Fibroblast of upper back skin (primary cell): Measurements from ENCODE around the gene ITPR2.
"Not testable (repeated sequence)": the region's sequence is repeated elsewhere in the genome, so short reads cannot be mapped to it uniquely, and the experiment has no call there.

Experiments used
- DNase-seq: peaks from one replicate; pipeline ENCODE4 v3.0.0-alpha.2; 2013

Gene ITPR2

DNA sequence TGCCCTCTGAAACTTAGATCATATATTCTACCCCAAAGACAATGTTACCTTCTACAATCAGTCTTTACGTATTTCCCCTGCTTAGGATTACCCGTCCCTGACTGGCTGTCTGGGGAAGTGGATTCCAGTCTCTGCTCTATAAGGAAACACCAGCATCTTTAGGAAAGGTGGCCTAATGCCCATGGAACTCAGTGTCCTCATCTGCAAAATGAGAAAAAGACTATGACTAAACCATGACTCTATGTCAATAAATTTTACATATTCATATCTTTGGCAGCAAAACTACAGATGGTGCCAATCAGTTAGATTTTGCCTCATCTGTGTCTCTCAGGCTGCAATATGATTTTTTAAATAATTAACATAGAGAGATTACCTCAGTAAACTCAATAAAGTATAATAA, 133.8 kb downstream of the ITPR2 start:
- DNase-seq = peak; percentile 52

DNA sequence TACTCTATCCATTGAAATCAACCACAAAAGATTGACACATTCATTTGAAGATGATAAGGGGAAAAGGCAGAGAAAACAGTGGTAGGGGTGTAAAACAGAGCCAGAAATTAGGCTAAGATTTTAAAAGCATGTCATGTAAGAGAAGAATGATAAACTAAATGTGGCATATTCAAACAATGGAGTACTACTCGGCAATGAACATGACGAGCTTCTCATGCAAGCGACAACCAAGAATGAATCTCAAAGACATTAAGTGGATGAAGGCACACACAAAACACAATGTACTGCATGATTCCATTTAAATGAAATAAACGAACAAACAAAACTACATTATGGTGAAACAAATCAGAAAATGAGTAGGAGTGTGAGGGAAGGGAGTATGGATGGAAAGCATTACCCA, 134.8 kb downstream of the ITPR2 start:
- DNase-seq = no peak

DNA sequence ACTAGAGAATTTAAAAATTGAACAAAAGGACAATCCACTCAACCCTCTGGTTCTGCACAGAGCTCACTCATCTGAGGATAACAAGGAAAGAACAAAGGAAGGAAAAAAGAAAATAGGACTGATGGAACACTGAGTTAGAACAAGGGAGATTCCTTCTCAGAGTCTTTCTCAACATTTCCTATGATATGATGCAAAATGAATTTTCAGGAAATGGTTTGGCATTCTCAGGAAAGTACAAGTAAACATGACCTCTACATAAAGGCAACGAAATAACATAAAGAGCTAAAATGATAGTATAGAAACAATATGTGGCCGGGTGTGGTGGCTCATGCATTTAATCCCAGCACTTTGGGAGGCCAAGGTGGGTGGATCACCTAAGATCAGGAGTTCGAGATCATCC, 135.8 kb downstream of the ITPR2 start:
- DNase-seq = no peak

DNA sequence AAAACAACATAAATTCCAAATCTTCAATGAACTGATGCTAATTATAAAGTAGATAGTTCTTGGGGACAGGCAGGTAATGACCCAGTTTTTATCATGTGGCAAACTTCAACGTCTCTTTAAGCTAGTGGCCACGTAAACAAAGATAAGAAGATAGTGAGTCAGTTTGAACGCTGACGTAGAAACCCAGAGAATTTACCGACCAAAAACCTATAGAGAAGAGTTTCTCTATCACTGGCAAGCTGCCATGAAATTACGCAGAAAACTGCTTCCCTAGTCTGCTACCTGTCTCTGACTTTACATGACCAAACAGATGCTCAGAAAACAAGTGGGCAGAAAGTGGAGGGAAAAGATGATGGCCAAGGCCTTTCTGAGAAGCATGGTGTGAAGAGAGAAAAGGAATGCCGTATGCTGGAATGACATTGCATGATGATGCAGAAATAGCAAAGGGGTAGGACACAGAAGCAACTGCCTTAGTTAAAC, 136.3 kb downstream of the ITPR2 start:
- no peak for DNase-seq

DNA sequence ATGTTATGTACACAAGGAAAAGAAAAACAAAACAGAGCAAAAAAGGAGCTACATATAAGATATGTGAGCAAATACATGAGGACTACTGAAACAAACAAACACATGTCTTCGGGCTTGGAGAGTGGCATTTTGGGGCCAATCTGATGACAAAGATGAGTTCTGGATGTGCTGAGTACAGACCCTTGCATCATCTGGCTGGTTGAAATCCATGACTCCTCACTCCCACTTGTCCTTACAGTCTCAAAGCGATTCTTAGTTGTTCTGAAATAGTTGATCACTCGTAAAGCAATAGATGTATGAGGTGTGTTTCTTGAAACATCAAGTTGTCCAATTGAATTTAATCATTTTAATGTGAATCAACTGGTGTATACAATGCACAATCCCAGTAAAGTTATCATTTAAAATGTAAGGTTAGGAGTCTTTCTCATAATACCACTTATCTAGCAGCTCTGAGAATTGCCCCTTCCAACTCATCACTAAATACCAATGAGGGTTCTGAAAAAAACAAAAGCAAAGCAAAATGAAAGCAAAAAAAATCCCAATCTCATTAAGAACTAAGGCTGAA, 136.9 kb downstream of the ITPR2 start:
- DNase-seq = no peak

DNA sequence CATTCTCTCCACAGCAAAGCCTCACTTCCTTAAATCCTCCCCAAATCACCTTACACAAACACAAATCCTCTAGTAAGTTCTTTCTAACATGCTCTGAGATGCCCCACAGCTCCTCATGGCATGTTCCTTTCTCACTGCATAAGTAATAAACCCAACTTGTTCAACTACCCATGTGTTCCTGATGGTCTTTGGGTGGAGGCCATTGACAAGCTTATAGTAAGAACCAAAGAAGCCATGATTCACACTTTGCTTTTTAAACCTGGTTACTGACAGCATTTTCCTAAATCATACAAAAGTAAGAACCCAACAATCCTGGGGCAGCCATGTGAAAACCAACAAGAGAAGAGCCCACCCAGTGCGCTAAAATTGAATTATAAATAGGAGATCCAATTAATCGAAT, 138.6 kb downstream of the ITPR2 start:
- no peak for DNase-seq

DNA sequence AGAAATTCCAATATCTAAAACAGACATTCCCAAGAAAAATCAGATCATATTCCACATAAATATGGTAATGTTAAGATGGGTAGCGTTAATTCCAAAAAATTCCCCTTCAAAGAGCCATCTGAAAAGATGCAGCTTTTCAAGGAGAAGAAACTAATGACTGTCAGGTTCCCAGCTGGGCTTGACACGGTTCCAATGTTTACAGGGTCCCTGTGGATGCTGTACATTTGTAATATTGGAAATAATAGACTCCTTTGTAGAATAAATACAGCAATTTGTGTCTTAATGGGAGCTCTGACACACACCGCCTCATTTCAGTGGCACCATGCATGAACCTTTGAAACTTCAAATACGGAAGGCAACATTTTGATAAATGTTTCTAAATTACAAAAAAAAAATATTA, 140.6 kb downstream of the ITPR2 start:
- DNase-seq = no peak

DNA sequence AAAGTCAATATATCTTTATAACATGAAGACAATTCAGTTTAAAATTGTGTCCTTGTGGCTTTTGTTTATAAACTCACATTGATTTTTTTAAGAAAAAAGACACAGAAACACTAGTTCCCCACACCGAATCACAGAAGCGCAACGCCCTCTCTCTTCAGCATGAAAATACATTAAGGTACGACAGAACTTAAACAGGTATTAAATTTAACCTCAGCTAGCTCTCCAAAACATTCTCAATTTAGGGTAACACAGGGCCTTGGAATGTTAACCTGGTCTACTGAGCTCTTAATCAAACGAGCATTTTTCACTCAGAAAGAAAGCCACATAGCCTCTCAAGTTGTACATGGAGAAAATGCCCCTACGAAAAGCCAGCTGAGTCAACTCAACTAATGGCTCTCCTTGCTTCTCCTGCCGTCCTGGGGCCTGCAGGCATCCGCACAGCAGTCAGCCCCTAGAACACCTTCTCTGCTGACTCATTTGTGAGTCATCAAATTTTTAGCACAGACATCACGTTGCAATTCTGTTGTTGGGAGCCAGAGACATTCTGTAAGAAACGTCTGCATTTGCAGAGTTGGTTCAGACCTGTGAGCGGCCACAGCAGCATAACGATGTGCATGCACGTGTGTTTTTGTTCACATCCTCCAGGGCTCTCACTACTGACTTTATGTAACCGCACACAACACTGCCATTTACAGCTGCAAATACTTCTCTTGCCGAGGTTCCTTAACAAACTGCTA, 141.6 kb downstream of the ITPR2 start:
- DNase-seq = peak; percentile 99

DNA sequence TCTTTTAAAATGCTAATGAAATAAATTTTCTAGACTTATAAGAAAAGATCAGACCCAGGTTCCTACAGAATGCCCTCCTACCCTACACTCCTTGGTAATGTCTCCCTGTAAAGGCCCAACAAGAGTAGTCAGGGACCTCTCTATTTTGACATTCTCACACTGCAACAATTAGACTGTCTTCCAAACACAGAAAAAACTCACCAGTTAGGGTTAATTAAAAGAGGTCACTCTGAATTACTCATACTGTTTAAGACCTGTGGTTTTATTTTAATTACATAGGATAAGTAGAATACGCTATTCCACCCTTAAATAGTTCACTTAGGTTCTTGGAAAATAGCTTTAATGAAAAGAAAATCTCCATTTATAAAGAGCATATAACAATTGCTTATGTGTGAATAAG, 142.4 kb downstream of the ITPR2 start:
- DNase-seq = no peak

DNA sequence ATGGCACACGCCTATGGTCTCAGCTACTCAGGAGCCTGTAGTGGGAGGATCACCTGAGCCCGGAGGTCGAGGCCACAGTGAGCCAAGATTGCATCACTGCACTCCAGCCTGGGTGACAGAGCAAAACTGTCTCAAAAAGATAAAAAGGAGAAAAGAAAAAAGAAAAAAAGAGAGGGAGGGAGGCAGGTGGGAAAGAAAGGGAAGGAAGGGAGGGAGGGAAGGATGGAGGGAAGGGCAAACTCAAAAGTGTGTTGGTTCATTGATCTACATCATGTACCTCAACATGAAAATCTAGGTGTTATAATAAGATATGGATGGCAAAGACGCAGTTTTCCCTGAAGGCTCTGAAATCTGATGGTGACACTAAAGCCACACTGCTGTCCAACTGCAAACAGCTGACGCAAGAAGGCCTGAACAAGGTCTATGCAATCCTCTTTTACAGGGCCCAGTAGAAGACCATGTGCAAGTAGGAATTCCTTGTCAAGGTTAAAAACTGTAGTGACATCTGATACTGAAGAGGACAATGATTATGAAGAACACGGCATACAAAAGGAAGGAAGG, 143.6 kb downstream of the ITPR2 start:
- no peak for DNase-seq

DNA sequence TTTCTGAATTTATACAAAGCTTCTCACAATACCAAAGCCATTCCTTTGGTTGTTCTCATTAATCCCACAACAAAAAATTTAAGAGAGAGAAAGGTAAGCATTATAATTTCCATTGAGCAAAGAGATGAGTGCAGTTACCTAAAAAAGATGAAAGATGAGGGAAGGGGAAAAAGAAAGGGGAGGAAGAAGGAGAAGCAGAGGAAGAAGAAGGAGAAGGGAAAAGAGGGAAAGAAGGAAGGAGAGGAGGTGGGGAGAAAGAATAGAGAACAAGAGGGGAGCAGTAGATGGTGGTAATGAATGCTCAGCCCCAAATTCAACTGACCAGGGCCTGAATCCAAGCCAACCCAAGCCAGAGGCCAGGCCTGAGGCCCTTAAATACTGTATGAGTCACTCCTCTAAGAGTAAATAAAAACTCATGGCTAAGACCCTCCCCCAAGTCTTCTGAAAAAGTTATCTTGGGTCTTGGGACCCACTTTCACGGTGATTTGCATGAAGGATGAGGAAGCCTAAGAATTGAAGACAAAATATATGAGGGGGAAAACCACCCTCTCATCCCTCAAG, 144.6 kb downstream of the ITPR2 start:
- DNase-seq = no peak

DNA sequence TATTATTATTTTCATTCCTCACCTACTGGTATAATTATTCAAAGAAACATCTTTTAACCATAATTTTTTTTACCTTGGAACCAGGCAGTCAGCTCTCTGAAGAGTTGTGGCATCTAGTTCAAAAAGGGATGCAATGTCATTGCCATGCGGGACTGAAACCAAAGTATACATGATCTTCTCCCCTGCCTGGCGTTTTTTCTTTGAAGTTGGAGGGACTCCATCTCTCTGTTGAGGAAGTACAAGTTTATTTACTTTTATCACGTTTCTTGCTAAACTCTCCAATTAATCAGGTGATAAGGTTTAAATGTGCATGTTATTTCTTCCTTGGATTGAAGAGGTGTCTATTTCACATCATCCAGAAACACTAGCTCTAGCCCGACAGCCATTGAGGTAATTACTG, 146.6 kb downstream of the ITPR2 start:
- no peak for DNase-seq

DNA sequence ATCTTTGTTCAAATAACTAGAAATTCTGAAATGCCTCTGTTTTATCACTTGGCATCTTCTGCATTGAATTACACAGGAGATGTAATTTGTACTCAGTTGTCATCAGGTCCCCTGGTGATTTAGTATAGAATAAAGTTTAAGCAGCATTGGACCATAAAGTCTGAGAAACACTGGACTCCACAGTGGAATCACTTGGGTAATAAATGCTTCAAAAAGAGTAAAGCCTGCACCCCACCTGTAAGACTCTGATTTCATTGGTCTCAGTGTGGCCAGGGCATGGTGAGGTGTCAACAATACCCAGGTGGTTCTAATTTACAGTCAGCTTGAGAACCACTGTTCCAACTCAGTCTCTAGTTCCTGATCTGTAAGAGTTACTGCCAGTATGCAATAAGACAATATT, 148.9 kb downstream of the ITPR2 start:
- DNase-seq = no peak

DNA sequence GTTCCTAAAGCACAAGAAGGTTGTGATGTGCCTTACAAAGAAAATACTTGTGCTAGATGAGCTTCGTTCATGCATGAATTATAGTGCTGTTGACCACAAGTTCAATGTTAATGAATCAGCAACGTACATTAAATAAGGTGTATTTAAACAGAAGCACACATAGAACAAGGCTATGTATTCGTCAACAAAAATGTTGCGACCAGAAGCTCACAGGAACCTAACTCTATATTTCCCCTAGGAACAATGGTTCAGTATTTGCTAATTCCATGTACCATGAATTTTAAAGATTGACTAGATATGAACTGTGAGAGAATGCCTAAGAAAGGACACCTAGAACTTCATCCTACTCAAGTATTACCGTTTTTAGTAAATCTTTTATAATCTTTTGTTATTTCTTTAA, 149.6 kb downstream of the ITPR2 start:
- DNase-seq = no peak

DNA sequence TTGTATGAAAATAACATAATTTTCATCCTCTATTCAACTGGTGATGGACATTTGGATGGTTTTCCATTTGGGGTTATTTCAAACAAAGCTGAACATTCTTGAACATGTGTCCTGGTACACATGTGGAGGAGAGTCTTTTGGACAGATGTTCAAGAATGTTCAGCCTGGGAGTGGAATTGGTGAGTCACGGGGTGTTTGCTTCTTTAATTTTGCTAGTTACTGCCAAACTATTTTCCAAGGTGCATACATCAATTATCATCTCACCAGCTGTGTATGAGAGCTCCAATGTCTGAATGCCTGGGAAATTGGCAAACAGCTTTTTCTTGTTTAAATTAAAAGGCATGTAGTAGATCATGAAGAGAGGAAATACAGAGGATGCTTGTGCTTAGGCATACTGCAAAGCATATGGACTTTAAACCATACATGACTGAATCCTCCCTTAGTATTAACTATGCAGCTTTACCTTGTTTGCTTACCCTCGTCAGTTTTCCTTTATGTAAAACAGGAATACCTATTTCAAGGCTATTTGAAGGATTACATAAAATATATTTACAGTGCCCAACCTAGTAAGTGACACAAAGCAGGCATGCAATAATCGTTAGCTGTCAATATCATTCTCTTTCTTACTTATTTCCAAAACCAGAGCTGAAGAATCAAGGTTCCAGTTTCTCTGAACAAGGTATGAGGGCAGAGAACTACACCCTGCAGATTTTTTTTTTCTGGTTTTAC, 152.1 kb downstream of the ITPR2 start:
- peak; percentile 86 for DNase-seq

DNA sequence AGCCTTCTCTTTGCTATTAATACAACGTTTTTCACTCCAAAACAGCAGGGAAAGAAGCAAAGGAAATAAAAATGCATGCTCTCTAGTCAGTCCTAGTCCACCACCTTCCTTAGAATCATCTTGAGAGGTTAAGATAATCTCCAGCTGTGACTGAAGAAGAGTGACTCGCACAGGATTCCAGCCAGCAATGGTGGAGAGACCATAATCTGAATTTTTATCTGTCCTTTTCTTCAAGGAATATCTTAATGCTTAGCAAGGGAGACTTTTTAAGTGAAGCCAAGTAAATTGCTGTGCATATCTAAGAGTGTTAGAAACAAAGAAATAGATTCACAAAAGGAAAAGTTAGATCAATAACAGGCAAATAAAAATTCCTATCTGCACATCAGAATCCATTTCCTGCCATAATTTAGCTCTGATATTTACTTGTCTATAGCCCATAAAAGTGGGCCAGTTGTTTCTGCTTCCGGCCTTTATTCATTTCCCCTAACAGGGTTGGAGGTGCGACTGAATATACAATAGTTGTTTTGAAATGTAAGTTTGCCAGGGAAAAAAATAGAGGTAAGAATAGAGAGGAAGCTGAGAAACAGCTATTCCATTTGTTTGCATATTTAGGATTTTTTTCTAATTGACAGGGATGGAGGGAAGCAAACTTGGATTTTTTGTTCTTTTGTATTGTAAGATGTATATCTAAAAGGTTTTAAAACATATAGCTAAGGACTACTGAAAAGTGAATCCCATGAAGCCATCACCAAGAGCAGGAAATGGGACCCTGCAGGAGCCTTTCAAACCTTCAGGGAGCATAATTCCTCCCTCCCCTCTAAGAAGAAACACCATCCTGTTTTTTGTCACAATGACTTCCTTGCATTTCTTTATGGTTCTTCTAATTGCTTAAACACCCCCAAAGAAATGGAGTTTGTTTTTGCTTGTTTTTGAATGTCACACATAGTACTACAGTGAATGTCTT, 154.0 kb downstream of the ITPR2 start:
- DNase-seq = no peak

DNA sequence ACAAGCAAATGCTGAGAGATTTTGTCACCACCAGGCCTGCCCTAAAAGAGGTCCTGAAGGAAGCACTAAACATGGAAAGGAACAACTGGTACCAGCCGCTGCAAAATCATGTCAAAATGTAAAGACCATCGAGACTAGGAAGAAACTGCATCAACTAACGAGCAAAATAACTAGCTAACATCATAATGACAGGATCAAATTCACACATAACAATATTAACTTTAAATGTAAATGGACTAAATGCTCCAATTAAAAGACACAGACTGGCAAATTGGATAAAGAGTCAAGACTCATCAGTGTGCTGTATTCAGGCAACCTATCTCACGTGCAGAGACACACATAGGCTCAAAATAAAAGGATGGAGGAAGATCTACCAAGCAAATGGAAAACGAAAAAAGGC, 161.5 kb downstream of the ITPR2 start:
- not testable (repeated sequence) for DNase-seq

DNA sequence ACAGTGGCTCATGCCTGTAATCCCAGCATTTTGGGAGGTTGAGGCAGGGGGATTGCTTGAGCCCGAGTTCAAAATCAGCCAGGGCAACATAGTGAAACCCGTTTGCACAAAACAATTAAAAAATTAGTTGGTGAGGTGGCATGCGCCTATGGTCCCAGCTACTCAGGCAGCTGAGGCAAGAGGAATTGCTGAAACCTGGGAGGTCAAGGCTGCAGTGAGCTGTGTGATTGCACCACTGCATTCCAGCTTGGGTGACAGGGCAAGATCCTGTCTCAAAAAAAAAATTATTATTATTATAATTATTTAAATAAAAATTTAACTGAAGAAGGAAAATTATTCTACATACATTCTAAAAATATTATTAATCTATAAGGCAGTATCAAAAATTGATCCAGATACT, 164.1 kb downstream of the ITPR2 start:
- no peak for DNase-seq

DNA sequence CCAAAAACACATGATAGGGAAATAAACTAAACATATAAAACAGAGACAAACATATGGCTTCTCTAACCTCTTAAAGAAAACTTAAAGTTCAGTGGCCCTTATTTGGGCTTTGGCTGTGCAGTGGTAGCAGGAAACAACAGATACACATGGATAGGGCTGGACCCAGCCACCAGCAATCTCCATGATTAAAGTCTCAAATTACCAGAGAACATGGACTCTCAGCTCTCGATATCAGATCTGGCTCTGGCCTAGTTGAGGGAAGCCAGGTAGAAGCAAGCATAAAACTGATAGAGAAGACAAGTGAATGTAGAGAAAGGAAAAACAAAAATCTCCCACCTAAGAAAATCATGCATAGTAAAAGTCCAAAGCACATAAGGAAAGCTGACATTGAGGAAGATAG, 164.8 kb downstream of the ITPR2 start:
- DNase-seq = no peak

DNA sequence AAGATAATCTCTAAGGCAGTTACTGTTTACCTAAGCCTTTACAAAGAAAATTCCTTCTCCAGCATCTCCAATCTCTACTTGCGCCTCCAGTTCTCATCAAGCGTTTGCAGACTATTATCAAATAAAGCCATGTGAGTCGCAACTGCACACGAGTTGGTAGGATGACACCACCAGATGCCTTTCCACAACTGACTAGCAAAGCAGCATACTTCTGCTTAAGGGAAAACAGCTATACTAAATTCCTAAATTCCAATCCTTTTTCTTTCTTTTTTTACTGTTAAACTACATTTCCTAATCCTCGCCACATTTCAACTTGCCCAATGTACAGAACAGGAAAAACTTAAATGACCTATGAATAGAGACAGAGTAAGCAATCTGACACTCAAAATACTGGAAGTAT, 166.7 kb downstream of the ITPR2 start:
- peak; percentile 55 for DNase-seq

DNA sequence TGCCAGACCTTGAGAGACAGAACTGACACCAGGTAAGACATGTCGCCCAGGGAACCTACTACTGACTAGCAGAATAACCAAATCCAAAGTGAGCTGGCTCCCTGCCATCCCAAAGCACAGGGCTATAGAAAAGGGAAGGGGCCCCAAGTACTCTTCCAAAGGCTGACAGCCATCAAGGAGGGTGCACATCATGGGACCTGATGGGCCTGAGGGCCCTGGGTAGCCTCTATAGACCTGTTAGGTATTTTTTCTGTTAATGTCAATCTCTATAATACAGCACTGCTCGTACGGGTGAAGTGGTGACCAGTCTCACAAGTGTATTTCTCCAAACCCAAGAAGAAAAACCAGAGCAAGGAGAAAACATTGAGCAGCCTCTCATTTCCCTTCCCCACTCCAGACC, 171.6 kb downstream of the ITPR2 start:
- DNase-seq = no peak

DNA sequence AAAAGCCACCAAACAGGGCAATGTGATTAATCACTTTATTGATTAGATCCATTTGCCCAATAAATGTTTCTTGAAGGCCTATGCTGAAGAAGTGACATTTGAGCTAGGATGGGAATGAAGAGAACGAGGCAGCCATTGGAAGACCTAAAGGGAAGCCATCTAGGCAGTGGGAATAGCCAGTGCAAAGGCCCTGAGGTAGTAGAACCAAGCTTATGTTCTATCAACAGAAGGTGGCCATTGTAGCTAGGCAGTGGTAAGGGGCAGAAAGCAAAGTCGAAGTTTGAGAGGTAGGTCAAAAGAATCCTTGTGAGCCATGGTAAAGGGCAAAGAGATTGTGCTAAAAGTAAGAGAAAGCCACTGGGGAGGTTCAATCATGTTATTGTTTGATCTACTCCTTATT, 173.1 kb downstream of the ITPR2 start:
- DNase-seq = no peak
